GM21723 (cell line): ENCODE results near the gene PRIM2.
"Not testable (repeated sequence)": the region's sequence is repeated elsewhere in the genome, so short reads cannot be mapped to it uniquely, and the experiment has no call there.

ENCODE experiments used
- ATAC-seq: cut with Tn5 transposase; IDR thresholded peaks from one replicate; pipeline ENCODE4 v1.9.1; 2021; ENCODE audit warnings: mild to moderate bottlenecking, moderate library complexity; ENCODE audit not compliant: unreplicated experiment

Gene PRIM2

DNA sequence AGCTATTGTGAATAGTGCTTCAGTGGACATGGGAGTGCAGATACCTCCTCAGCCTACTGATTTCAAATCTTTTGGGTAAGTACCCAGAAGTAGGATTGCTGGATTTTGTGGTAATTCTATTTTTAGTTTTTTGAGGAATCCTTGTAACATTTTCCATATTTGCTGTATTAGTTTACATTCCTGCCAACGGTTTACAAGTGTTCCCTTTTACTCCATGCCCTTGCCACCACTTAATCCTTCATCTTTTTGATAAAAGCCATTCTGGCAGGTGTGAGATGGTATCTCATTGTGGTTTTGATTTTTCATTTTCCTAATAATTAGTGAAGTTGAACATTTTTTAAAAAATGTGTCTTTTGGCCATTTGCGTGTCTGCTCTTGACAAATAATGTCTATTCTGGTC lies 125.8 kb downstream of the PRIM2 start:
- not testable (repeated sequence) for ATAC-seq

DNA sequence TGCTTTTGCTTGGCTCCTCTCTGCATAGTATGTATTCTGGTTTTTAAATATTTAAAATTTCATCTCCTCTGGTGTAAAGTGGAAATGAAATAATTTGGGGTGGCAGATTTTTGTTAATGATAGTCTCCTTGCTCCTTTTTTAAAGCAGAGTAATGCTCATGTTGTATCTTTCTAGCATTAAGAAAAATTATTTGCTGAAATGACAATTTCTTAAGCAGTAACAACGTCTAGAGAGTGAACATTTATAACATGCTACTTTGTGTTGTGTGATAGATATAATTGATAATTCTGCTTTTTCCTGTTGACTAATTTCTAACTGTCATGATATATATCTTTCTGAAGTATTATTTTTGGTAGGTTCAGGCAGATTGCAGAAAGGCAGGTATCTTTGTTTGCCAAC lies 127.4 kb downstream of the PRIM2 start:
- not testable (repeated sequence) for ATAC-seq

DNA sequence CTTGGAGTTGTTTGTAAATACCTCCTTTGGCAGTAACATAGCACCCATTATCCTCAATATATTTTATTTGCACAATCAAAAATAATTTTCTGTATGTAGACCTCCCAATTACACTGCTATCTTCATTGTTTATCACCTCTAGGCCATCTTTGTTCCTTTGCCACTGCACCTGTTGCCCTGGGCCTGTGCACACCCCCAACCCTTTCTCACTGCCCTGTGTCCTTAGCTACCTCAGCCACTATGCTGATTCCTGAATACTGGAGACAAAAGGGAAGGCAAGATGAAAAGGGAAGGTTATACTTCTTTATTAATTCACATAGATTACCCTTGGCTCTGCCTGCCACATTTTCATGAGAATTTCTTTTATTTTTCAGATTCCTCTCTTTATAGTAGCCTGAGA lies 127.9 kb downstream of the PRIM2 start:
- peak; percentile 44 for ATAC-seq

DNA sequence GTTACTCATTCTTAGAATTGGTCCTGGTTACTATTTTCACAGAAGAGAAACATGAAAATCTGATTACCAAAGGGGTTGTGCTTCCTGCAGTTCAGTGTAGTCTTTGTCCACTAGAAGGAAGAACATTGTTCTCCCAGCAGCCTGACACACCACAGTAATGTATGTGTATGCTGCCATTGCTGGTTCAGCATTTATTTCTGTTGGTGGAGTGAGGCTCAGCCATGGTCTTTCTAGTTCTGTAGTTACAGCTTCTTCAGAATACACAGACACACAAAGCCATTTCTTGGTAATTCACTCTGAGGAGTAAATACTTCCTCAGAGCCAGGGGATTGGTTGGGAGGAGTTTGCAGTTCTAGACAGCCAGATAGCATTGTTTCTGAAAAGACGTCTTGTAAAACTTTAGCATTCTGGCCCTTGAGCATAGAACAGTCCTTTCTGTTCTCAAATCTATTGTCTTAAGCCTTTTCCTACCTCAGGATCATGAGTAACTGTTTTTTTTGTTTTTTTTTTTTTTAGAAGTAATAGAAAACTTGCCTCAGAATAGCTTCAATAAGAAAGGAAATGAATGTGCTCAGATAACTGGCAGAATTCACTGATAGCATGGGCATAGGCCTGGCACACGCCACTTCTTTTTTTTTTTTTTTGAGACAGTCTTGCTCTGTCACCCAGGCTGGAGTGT lies 128.5 kb downstream of the PRIM2 start:
- peak; percentile 62 for ATAC-seq

DNA sequence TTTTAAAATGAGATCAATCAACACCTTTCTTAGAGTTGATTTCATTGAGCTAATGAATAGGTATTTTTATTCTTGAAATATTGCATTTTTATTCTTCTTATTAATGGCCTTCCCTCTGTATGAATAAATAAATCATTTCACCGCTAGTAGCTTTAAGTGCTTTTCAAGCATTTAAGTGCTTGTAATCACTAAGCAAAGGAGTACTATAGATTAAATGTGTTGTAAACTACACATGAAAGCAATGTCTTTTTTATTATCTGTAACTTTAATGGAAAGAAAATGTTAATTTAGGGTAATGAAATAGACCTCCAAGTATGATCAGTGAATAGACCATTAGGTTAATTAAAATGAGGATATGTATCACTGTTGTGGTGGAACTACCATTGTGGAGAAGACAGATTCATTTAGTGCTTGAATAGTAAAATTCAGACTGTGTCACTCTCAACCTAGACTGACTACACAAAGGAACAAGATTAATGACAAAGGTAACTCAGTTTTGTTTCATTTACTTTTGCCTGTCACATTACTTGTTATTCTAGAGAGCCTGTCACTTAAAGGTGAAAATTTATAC lies 132.2 kb downstream of the PRIM2 start:
- ATAC-seq, result not testable (repeated sequence)

DNA sequence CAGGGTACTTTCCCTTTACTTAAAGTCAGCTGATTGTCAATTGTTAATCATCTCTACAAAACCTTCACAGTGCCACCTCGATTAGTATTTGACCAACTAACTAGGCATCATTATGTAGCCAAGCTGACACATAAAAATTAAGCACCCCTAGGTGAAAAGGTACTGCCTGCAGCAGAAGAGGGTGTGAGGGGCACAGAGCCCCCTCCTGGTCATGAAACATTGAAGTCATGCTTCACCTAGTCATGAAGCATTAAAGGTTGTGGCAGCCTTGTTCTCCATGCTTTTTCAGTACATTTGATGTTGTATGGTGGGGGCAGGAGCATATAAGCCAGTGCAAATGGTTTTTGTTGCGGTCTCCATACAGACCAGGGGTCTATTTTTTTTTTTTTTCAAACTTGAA lies 142.4 kb downstream of the PRIM2 start:
- ATAC-seq, result not testable (repeated sequence)

DNA sequence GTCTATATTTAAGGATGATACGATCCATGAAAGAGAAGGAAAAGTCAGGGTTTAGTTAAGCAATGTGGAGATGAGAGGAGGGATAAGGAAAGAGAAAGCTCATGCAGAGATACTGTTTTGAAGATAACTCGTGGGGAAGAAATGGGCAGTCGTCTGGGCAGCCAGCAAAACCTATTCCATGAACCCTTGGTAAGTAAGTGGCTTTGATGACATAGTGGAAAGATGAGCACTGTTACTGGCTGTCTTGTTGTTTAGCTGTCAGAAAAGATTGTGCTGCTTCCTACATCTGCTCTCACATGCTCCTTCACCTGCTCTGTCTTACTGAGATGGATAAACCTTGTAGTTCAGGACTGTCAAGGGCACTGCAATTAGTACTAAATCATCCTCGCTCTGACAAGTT lies 143.6 kb downstream of the PRIM2 start:
- not testable (repeated sequence) for ATAC-seq

DNA sequence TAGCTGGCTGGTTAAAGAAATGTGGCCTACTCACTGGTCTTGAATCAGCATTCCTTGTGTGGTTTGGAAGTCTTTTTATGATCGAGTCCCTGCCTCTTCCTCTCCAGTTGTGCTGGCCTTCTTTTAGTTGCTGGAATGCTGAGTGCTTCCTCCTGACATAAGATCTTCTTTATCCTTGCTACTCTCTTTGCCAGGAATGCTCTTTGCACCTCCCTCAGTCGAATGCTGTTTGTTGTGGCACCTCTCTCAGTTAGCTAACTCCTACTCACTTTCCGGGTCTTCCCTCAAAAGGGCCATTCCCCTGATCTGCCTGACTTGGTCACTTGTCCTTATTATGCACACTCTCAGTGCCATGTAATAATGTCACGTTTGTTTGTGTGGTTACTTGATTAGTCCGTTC lies 146.4 kb downstream of the PRIM2 start:
- ATAC-seq, result not testable (repeated sequence)

DNA sequence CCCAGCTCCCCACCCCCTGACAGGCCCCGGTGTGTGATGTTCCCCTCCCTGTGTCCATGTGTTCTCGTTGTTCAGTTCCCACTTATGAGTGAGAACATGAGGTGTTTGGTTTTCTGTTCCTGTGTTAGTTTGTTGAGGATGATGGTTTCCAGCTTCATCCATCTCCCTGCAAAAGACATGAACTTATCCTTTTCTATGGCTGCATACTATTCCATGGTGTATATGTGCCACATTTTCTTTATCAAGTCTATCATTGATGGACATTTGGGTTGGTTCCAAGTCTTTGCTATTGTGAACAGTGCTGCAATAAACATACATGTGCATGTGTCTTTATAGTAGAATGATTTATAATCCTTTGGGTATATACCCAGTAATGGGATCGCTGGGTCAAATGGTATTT lies 148.5 kb downstream of the PRIM2 start:
- ATAC-seq, result not testable (repeated sequence)

DNA sequence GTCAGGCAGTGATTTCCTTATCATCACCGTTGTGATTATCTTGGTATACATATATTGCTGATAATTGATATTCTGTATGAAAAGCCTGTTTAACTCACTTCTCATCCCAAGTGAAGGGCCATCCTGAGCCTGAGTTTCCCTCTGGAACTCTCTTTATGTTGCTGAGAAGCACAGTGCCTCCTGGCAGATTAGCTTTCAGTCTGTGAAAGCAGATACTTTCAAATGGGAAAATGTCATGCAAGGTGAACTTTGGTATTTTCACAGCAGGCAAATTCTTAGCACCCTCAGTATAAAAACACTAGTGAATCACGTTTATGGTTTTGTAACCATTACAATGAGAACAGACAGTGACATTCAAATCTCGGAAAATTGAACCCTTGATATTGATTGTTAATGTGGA lies 151.6 kb downstream of the PRIM2 start:
- no peak for ATAC-seq

DNA sequence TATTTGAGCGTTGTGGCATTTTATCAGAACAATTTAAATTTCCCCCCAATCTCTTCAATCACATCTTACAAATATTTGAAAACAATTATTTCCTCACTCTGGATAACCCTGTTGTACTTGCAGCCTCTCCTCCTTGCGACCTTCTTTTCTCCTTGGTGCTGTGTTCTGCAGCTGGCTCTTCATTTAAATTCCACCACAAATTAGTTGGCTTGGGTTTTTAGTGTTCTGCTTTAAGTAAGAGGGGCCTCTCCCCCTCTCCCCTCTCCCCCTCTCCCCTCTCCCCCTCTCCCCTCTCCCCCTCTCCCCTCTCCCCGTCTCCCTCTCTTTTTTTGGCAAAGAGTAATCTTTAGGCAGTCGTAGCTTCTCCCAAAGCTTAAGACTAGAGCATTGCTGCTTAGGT lies 152.7 kb downstream of the PRIM2 start:
- not testable (repeated sequence) for ATAC-seq

DNA sequence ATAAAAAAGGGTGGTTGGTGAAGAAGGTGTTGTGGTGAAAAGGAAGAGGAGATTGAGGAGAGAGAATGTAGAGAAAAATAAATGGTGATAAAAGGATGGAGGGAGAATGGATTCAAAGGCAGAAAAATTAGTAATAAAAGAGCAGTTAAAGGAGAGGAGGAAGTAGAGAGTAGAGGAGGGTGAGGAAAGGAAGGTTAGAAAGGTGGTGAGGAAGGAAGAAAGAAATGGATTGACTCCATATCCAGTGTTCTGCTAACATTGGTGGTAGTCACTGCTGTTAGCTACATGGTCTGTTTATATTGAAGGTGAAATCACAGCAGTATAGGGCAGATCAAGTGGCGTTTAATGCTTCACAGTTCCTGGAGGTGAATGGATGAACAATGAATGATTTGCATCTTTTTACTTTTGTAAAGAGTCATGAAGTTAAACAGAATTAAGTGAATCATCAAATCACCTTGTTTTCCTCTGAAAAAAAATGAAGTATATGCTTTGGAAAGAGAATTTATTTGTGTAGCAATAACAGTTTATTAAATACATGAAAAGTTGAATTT lies 154.0 kb downstream of the PRIM2 start:
- not testable (repeated sequence) for ATAC-seq

DNA sequence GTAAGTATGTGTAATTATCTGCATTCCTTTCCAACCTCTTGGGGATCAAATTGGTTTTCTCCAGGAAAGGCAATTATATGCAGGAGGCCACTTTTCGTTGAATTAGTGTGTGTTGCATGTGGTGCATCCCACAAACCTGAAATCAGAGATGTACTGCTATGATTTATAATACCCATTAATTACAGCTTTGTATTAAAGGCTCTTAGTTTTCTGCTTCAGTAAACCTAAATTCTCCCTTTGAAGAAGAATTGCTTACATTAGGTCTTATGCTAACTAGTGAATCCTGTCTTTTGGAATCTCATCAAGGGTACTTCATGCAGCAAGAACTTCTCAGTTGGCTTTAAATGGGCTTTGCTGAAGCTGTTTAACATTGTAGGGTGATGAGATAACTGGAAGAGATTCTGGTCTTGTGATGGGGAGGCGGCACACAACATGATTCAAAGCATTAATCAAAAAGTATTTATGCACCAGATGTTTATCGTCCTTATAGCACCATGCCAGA lies 155.5 kb downstream of the PRIM2 start:
- ATAC-seq, result not testable (repeated sequence)

DNA sequence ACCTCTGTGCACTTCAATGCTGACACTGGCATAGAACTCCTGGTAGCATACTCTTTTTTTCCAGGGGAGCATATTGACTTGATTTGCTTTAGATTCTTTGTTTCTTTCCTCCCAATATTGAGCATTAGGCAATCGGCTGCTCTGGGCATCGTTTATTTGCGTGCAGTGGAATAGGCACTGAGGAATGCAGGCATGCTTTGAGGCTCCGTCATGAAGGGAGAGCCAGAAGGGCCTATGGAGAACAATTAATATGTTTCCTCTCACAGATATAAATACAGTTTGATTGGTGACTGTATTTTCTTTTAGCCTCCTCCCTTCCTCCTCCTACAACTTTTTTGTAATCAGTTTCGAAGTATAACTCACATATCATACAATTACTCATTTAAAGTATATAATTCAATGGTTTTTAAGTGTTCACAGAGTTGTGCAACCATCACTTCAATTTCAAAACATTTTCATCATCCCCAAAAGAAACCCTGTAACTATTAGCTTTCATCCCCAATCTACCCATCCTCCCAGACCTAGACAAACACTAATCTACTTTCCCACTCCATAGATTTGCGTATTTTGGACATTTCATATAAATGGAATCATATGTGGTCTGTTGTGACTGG lies 157.5 kb downstream of the PRIM2 start:
- ATAC-seq, result not testable (repeated sequence)

DNA sequence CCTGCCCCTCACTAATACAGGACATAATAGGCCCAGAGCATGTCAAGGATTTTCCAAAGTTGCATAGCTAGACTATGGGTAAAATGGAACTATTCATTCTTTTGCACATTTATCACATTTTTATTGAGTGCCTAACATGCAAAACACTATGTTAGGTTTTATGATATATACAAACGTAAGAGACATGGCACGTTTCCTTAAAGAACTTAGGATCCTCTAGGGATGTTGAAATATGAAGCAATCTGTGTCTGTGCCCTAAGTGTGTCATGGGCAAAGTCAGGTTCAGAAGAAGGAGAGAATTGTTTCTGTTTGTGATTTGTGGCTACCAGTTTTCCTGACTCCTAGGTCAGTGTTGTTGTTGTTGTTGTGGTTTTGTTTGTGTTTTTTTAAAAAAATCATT lies 158.2 kb downstream of the PRIM2 start:
- not testable (repeated sequence) for ATAC-seq

DNA sequence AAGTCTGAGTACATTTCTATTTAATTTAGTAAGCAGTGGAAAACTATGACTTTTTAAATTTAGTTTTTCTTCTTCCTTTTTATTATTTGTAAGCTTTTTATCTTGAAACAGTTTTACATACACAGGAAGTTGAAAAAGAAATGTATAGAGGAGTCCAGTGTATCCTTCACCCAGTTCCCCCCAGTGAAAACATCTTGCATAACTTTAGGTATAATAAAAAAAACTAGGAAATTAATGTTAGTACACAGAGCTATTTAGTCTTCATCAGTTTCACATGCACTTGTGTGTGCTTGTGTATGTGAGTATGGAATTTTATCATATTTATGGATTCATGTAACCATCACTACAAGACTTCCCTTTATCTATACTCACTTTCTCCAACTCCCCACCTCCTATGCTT lies 162.8 kb downstream of the PRIM2 start:
- not testable (repeated sequence) for ATAC-seq

DNA sequence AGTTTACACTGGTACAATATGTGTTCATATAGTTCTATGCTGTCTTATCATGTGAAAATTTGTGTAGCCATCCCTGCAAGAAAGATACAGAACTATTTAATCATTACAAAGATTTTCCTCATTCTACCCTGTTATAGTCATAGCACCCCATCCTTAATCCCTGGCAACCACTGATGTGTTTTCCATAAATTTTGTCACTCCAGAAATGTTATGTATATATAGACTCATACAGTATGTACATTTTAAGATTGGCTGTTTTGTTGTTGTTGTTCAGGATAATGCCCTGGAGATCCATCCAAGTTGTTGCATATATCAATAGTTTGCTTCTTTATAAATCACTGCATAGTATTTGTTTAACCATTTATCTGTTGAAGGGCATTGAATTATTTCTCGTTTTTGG lies 163.7 kb downstream of the PRIM2 start:
- ATAC-seq, result not testable (repeated sequence)

DNA sequence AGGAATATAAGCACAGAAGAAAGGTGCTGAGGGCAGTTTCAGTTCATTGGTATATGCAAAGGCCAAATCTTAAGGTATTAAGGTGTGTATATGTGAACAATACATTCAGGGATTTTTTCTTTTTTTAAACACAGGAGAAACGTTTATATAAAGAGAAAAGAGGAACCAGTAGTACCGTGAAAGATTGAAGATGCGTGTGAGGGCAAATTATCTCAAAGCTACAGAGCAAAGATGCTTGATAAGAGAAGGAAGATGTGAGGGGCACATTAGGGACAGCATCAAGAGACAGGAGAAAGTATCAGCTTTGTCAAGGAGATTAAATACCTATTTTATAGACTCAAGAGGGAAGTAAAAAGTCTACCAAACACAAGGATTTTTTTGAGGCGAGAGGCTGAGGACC lies 165.0 kb downstream of the PRIM2 start:
- ATAC-seq, result not testable (repeated sequence)

DNA sequence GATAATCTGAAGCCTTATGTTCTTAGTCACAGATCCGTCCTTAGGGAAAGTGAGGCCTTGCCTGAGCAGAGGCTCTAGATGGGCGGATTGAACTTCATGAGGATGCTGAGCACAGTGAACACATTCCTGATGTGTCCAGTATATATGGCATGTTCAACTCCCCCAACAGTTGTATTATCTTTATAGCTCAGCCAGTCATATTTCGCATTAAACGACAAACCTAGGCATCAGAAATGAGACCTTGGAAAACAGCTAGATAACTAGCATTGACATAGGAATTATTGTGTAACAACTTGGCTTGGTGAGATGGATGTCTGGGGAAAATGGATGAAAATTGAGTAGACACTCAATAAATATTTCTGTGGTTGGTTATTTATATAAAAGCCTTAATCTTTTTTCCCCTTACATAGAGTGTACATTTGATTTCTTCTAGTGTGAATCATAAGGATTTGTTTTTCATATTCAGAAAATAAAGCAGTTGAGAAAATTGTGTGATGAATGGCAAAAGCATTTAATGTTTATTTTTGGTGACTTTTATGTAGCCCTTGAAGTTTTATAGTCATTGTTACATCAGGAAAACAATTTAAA lies 169.2 kb downstream of the PRIM2 start:
- not testable (repeated sequence) for ATAC-seq

DNA sequence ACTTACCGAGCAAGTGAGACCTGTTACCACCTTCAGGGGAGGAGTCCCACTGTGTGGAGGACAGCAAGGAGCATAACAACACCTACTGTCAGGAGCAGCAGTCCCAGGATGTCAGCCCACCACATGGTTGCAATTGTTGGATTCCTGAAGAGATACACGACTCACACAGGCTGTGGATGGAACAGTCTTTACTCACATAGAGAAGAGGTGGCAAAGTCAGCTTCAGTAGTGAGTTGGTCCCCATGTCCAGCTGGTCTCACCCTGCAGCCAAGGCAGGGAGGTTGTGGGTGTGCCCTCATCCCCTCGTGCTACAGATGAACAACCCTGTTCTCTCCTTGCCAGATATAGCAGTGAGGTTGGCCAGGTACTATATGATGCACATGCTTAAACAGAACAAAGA lies 171.1 kb downstream of the PRIM2 start:
- not testable (repeated sequence) for ATAC-seq

DNA sequence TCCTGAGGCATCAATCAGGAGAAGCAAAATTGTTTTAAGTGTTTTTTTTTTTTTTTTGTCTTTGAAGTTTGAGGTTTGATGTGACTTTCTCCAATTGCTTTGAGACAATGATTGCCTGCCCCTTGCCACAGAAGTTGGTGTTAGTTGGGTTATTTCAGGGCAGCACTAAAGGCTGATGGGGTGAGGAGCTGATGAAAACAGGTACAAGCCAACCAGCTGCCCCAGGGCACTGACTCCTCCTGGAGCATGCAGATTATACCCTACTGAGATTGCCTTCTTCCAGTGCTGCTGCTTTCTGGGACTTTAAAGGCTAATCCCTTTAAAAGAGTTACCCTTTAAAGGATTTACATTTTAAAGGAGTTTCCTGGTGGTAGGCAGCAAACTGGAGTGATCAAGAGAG lies 172.5 kb downstream of the PRIM2 start:
- not testable (repeated sequence) for ATAC-seq
